HG02973 (cell line): ENCODE measurements around the gene MUS81.

ENCODE experiments used
- ATAC-seq: cut with Tn5 transposase; IDR thresholded peaks from one replicate; pipeline ENCODE4 v1.9.1; 2021; ENCODE audit warnings: moderate library complexity; ENCODE audit not compliant: unreplicated experiment

The MUS81 gene

GRCh38 chr11:65911682-65912568, 51.7 kb downstream of the MUS81 start:
- ATAC-seq, result no peak

DNA sequence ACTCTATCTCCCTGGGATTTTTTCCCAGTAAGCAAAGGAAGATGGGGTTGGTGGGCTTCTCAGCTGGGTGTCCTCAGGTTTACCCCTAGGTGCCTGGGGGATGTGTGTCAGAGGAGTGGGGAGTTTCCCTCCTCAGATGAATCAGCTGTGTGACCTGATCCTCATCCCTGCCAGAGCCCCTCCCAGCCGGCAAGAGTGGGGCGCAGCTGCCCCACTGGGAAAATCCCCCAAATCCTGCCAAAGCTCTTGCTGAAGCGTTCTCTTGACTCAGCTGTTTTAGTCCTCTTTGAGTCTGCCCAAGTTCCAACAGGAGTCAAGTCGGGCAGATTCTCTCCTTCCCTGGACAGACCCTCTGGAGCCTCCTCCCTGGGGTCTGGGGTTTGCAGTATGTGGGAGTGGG, 52.6 kb downstream of the MUS81 start:
- ATAC-seq, result no peak

DNA sequence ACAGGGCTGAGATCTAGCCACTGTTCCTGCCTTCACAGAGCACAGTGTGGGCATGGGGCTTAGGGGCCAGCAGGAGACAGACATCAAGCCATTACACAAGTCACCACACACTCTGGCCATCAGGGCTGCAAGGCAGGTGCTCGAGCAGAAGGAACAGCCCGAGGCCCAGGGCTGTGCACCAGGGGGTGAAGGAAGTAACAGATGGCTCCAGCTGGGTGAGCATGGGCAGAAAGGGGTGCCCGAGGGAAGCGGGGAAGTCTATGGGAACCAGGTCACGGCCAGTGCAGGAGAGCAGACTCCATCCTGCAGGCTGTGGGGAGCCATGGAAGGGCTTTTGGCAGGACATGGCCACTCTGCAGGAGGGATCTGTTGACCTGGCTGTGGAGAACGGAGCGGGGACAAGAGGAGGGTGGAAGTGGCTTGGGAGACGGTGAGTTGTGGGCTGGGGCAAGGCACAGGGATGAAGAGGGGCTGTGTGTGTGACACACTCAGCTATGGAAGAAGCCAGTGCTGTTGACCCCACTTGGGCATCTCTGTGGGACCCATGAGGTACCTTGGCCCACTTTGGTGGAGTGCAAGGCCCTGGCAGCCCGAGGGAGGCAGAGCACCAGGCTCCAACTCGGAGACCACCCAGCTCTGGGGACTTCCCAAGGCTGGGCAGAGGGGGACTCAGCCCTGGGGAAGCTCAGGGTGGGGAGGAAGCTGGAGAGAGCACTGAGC, 55.0 kb downstream of the MUS81 start:
- no peak for ATAC-seq

- ATAC-seq, result no peak
Measured at GRCh38 chr11:65915821-65916251, 55.6 kb downstream of the MUS81 start.
